ENCODE results near the gene IRF8.
A peak's percentile ranks its signal among the peaks of the same experiment; 100 is the strongest.

The IRF8 gene

GRCh38 chr16:85969159-85969558, 70.2 kb downstream of the IRF8 start:
- Mint-ChIP-seq H3K27me3 (ENCODE audit: low read depth, poor library complexity) (peaks cover 23% of the 10 kb centered on the region), H3K27ac (peak overlapping the region; percentile 43), H3K9me3 (peaks cover 10% of the 10 kb centered on the region), H3K4me1 (peaks cover 40% of the 10 kb centered on the region), H3K36me3 (ENCODE audit: low read depth) (peaks cover 3% of the 10 kb centered on the region), H3K4me3 (no peak overlapping the region)
- TF ChIP-seq, protein P1, sequence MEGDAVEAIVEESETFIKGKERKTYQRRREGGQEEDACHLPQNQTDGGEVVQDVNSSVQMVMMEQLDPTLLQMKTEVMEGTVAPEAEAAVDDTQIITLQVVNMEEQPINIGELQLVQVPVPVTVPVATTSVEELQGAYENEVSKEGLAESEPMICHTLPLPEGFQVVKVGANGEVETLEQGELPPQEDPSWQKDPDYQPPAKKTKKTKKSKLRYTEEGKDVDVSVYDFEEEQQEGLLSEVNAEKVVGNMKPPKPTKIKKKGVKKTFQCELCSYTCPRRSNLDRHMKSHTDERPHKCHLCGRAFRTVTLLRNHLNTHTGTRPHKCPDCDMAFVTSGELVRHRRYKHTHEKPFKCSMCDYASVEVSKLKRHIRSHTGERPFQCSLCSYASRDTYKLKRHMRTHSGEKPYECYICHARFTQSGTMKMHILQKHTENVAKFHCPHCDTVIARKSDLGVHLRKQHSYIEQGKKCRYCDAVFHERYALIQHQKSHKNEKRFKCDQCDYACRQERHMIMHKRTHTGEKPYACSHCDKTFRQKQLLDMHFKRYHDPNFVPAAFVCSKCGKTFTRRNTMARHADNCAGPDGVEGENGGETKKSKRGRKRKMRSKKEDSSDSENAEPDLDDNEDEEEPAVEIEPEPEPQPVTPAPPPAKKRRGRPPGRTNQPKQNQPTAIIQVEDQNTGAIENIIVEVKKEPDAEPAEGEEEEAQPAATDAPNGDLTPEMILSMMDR (IDR thresholded peaks at IDR 0.05), result no peak
- DNase-seq, result no peak

DNA sequence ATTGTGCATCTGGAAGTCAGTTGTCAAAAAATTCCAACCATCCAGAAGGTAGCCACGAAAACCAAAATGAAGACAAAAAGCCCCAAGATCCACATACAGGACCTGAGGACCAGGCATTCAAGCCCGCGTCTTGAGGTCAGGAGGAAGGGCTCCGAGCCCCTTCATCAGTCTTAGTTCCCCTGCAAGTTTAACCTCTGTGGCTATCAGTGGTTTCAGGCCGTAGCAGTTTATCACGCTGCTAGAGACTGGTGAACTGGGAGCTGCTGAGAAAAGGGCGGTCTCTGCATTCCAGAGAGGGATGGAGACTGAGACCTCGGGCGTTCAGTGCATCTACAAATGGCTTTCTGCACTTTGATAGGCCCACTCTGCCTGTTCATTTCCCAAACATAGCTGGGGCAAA, 70.6 kb downstream of the IRF8 start:
- no peak overlapping the region for H3K4me3 Mint-ChIP-seq
- peaks cover 23% of the 10 kb centered on the region for H3K27me3 Mint-ChIP-seq (ENCODE audit: low read depth, poor library complexity)
- peaks cover 4% of the 10 kb centered on the region for H3K36me3 Mint-ChIP-seq (ENCODE audit: low read depth)
- no peak for DNase-seq
- no peak overlapping the region for H3K27ac Mint-ChIP-seq
- H3K9me3 Mint-ChIP-seq, result peaks cover 15% of the 10 kb centered on the region
- peaks cover 43% of the 10 kb centered on the region for H3K4me1 Mint-ChIP-seq
- TF ChIP-seq, protein P1 (IDR thresholded peaks at IDR 0.05), result no peak

GRCh38 chr16:85970016-85970733, 71.2 kb downstream of the IRF8 start:
- DNase-seq, result no peak
- TF ChIP-seq, protein P1 (IDR thresholded peaks at IDR 0.05), result no peak
- Mint-ChIP-seq H3K9me3 (peaks cover 18% of the 10 kb centered on the region), H3K27ac (no peak overlapping the region), H3K27me3 (ENCODE audit: low read depth, poor library complexity) (peaks cover 26% of the 10 kb centered on the region), H3K4me3 (no peak overlapping the region), H3K4me1 (peaks cover 49% of the 10 kb centered on the region), H3K36me3 (ENCODE audit: low read depth) (peaks cover 4% of the 10 kb centered on the region)

DNA sequence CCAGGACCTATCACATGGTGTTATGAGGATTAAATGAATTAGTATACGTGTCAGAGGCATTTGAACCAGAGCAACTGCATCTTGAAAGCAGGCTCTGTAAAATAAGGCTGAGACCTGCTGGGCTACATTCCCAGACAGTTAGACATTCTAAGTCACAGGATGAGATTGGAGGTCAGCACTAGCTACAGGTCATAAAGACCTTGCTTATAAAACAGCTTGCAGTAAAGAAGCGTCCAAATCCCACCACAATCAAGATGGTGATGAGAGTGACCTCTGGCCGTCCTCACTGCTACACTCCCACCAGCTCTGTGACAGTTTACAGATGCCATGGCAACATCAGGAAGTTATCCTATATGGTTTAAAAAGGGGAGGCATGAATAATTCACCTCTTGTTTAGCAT, 71.8 kb downstream of the IRF8 start:
- TF ChIP-seq, protein P1 (IDR thresholded peaks at IDR 0.05), result no peak
- Mint-ChIP-seq H3K4me1 (peaks cover 49% of the 10 kb centered on the region), H3K4me3 (no peak overlapping the region), H3K9me3 (peaks cover 18% of the 10 kb centered on the region), H3K27me3 (ENCODE audit: low read depth, poor library complexity) (peaks cover 24% of the 10 kb centered on the region), H3K27ac (no peak overlapping the region), H3K36me3 (ENCODE audit: low read depth) (peaks cover 4% of the 10 kb centered on the region)
- no peak for DNase-seq

All from nephron progenitor cell (in vitro differentiated cells).